K562 (cell line): ENCODE data around the gene DUSP16. TPM values are rescaled to one million over a fixed set of nuclear protein-coding genes. Genes with fewer than 3 reads are reported as not detected.

Experiments used
- ASH1L ChIP-seq: fragments of 450-650 bp; IDR thresholded peaks from 2 replicates; pipeline ENCODE4 v1.6.1; 2018; ENCODE audit warnings: borderline replicate concordance, mild to moderate bottlenecking, low read depth; ENCODE audit not compliant: partially characterized antibody
- CBFA2T2 ChIP-seq: fragments of 450-650 bp; conservative IDR thresholded peaks from 2 replicates; pipeline ENCODE4 v1.6.1; 2017; ENCODE audit warnings: mild to moderate bottlenecking
- CBFB ChIP-seq: sonication (generic); formaldehyde crosslinking; IDR thresholded peaks from 2 replicates; pipeline ENCODE4 v1.4.0; 2020; ENCODE audit warnings: mild to moderate bottlenecking, missing genetic modification reagents
- CHCHD3 ChIP-seq: fragments of 250-450 bp; sonication (Bioruptor Pico); IDR thresholded peaks from 2 replicates; pipeline ENCODE4 v2.1.2; 2022; ENCODE audit warnings: mild to moderate bottlenecking
- CREM ChIP-seq: IDR thresholded peaks from 2 replicates; pipeline ENCODE4 v1.6.1; 2014; ENCODE audit warnings: antibody characterized with exemption, low read depth
- EP300 ChIP-seq: IDR thresholded peaks from 2 replicates; pipeline ENCODE4 v1.6.1; 2012; ENCODE audit warnings: low read length, improper control_type of control experiment
- ETV5 ChIP-seq: sonication (generic); formaldehyde crosslinking; IDR thresholded peaks from 2 replicates; pipeline ENCODE4 v1.4.0; 2020; ENCODE audit warnings: low read depth, mild to moderate bottlenecking, missing genetic modification reagents
- EZH2 ChIP-seq: IDR thresholded peaks from 2 replicates; pipeline ENCODE4 v1.6.1; 2012; ENCODE audit warnings: low read depth, mild to moderate bottlenecking, inconsistent platforms, low read length, borderline replicate concordance
- KLF13 ChIP-seq: fragments of 450-650 bp; IDR thresholded peaks from 2 replicates; pipeline ENCODE4 v1.6.1; 2016; ENCODE audit warnings: missing genetic modification characterization, low read depth, mild to moderate bottlenecking, missing compliant biosample characterization, moderate library complexity, borderline replicate concordance
- KLF16 ChIP-seq: IDR thresholded peaks from 2 replicates; pipeline ENCODE4 v1.6.1; 2016; ENCODE audit warnings: antibody characterized with exemption
- LEF1 ChIP-seq: fragments of 450-650 bp; IDR thresholded peaks from 2 replicates; pipeline ENCODE4 v1.6.1; 2016; ENCODE audit warnings: mild to moderate bottlenecking
- MCM7 ChIP-seq, 2 experiments: fragments of 450-650 bp; IDR thresholded peaks; 2 replicates each; pipeline ENCODE4 v1.6.1; 2016 to 2018
- MTA2 ChIP-seq: fragments of 450-650 bp; IDR thresholded peaks from 2 replicates; pipeline ENCODE4 v1.6.1; 2016; ENCODE audit warnings: low read depth
- NR3C1 ChIP-seq: sonication (generic); formaldehyde crosslinking; IDR thresholded peaks from 2 replicates; pipeline ENCODE4 v1.8.1; 2022; ENCODE audit warnings: missing genetic modification reagents
- PHF8 ChIP-seq: fragments of 200-600 bp; sonication (generic); IDR thresholded peaks from 2 replicates; pipeline ENCODE4 v1.6.1; 2012; ENCODE audit warnings: mixed run types, mild to moderate bottlenecking, inconsistent platforms, low read length, moderate library complexity, borderline replicate concordance
- POLR2AphosphoS5 ChIP-seq: IDR thresholded peaks from 2 replicates; pipeline ENCODE4 v1.6.1; 2011; ENCODE audit warnings: mild to moderate bottlenecking, low read depth, low read length, moderate library complexity; ENCODE audit not compliant: control insufficient read depth, insufficient read depth
- SIX5 ChIP-seq, 2 experiments: IDR thresholded peaks; 2 replicates each; pipeline ENCODE4 v1.6.1; 2011; ENCODE audit warnings: low read length in 2 of 2, borderline replicate concordance in 1 of 2, low read depth in 1 of 2, mild to moderate bottlenecking in 1 of 2, moderate library complexity in 1 of 2; ENCODE audit not compliant: insufficient read depth in 1 of 2
- SOX6 ChIP-seq: fragments of 450-650 bp; IDR thresholded peaks from 2 replicates; pipeline ENCODE4 v1.6.1; 2014; ENCODE audit warnings: mild to moderate bottlenecking
- STAT5A ChIP-seq: IDR thresholded peaks from 2 replicates; pipeline ENCODE4 v1.6.1; 2012; ENCODE audit warnings: low read length, inconsistent platforms, borderline replicate concordance
- TCF3 ChIP-seq: sonication (generic); formaldehyde crosslinking; IDR thresholded peaks from 2 replicates; pipeline ENCODE4 v1.4.0; 2020; ENCODE audit warnings: mild to moderate bottlenecking, missing genetic modification reagents
- TEAD4 ChIP-seq, 2 experiments: sonication (generic) in 1 of 2; formaldehyde crosslinking in 1 of 2; IDR thresholded peaks; 2 replicates each; pipeline versions ENCODE4 v1.6.1 to v1.8.0; 2012 to 2022; ENCODE audit warnings: borderline replicate concordance in 1 of 2, inconsistent platforms in 1 of 2, low read length in 1 of 2, mild to moderate bottlenecking in 1 of 2, missing genetic modification reagents in 1 of 2
- ZC3H4 ChIP-seq: sonication (generic); formaldehyde crosslinking; IDR thresholded peaks from 2 replicates; pipeline ENCODE4 v1.9.0; 2021; ENCODE audit warnings: missing genetic modification reagents, borderline replicate concordance
- ZNF239 ChIP-seq: fragments of 250-450 bp; sonication (Bioruptor Pico); IDR thresholded peaks from 2 replicates; pipeline ENCODE4 v1.4.0; 2020; ENCODE audit warnings: mild to moderate bottlenecking
- polyA plus RNA-seq, 8 experiments: library from polyadenylated mRNA; depleted of rRNA in 4 of 8; stranded (reverse) in 5 of 8; unstranded in 3 of 8; fragments of >200 nt; fragmentation: Nextera tagmentation in 2 of 8; fragmentation: Illumina TruSeq in 1 of 8; extraction: Ambion mirVana in 2 of 8; extraction: Trizol in 1 of 8; gene quantifications; 2 replicates each; pipeline versions ENCODE4 v1.2.1 to v1.2.3, GENCODE V29; 2011 to 2014; ENCODE audit warnings: inconsistent platforms in 1 of 8, missing spikeins in 1 of 8
- total RNA-seq, 7 experiments: library from RNA; depleted of rRNA in 6 of 7; stranded (reverse); fragments of >200 nt in 6 of 7; fragmentation: Illumina TruSeq in 2 of 7; extraction: Trizol in 2 of 7; gene quantifications; 2 replicates each; pipeline versions ENCODE4 v1.2.1 to v1.2.3, GENCODE V29; 2011 to 2021; ENCODE audit warnings: low replicate concordance in 1 of 7
- TF ChIP-seq, protein P1 (sequence below): fragments of 450-650 bp; IDR thresholded peaks from 2 replicates; pipeline ENCODE4 v1.6.1; 2016; ENCODE audit warnings: mild to moderate bottlenecking
- TF ChIP-seq, protein P2 (sequence below): conservative IDR thresholded peaks from 2 replicates; pipeline ENCODE4 v1.6.1; 2011; ENCODE audit warnings: low read depth, mild to moderate bottlenecking, low read length; ENCODE audit not compliant: control insufficient read depth

The DUSP16 gene
- total and polyA plus RNA-seq, 9 of the 15 experiments (the other 6 are each of a cell fraction or from before 2014, with no cell fraction given): 0.70 to 12.3 (median 5.7) TPM

DNA sequence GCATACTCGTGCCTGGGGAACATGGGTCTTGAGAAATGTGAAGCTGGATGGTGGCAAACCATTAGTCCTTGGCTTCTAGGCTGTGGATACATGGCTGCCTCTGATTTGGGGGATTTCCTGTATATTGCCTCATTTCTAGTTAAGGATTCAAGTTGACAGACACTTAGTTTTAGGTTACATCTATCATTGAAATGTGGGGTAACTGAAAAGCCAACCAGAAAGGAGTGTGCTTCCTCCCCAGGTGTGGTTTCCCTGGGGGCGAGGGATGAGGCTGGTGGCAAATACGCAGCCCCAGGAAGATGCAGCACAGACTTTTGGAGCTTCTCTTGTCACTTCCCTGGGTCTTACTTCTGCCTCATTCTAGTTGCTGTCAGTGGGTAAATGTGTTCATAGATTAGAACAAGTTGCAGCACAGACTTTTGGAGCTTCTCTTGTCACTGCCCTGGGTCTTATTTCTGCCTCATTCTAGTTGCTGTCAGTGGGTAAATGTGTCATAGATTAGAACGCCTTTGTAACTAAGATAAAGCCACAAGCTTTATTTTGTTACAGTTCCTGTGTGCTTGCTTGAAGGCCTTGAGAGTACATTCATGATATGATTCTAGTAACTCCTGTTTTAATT lies 120.7 kb downstream of the DUSP16 start (continued):
- TF ChIP-seq CREM (peak; percentile 27; the same call in 1 of the 2 replicates), KLF13 (no peak), ZNF239 (CRISPR knock-in tag) (no peak), CBFB (no peak), LEF1 (peak; percentile 59), STAT5A (peak; percentile 55), POLR2AphosphoS5 (peak; percentile 50; the same call in 1 of the 2 replicates), SOX6 (peak; percentile 91), KLF16 (peak; percentile 65; the same call in 1 of the 2 replicates), ASH1L (no peak), PHF8 (no peak), EP300 (peak; percentile 47), CBFA2T2 (peak; percentile 81), TEAD4 (IDR thresholded peaks at IDR 0.05; ENCODE audit: low read length) (peak; percentile 87), TEAD4 (CRISPR knock-in tag; IDR thresholded peaks at IDR 0.05; ENCODE audit: borderline replicate concordance) (no peak), NR3C1 (CRISPR knock-in tag) (no peak), CHCHD3 (CRISPR knock-in tag) (no peak), ETV5 (CRISPR knock-in tag) (no peak), ZC3H4 (CRISPR knock-in tag) (no peak), SIX5 (IDR thresholded peaks at IDR 0.05; ENCODE audit: borderline replicate concordance in 1 of 2, insufficient read depth in 1 of 2, low read depth in 1 of 2, low read length in 2 of 2) (no peak), EZH2 (no peak), MCM7 (IDR thresholded peaks at IDR 0.05) (no peak), TCF3 (CRISPR knock-in tag) (peak; percentile 84), MTA2 (peak; percentile 66)
- TF ChIP-seq, protein P1, sequence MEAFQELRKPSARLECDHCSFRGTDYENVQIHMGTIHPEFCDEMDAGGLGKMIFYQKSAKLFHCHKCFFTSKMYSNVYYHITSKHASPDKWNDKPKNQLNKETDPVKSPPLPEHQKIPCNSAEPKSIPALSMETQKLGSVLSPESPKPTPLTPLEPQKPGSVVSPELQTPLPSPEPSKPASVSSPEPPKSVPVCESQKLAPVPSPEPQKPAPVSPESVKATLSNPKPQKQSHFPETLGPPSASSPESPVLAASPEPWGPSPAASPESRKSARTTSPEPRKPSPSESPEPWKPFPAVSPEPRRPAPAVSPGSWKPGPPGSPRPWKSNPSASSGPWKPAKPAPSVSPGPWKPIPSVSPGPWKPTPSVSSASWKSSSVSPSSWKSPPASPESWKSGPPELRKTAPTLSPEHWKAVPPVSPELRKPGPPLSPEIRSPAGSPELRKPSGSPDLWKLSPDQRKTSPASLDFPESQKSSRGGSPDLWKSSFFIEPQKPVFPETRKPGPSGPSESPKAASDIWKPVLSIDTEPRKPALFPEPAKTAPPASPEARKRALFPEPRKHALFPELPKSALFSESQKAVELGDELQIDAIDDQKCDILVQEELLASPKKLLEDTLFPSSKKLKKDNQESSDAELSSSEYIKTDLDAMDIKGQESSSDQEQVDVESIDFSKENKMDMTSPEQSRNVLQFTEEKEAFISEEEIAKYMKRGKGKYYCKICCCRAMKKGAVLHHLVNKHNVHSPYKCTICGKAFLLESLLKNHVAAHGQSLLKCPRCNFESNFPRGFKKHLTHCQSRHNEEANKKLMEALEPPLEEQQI: no peak
- TF ChIP-seq, protein P2, sequence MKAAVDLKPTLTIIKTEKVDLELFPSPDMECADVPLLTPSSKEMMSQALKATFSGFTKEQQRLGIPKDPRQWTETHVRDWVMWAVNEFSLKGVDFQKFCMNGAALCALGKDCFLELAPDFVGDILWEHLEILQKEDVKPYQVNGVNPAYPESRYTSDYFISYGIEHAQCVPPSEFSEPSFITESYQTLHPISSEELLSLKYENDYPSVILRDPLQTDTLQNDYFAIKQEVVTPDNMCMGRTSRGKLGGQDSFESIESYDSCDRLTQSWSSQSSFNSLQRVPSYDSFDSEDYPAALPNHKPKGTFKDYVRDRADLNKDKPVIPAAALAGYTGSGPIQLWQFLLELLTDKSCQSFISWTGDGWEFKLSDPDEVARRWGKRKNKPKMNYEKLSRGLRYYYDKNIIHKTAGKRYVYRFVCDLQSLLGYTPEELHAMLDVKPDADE: no peak
